Measurements from ENCODE around the gene IRS1.
A peak's percentile ranks its signal among the peaks of the same experiment; 100 is the strongest.
"Not testable (repeated sequence)": the region's sequence is repeated elsewhere in the genome, so short reads cannot be mapped to it uniquely, and the experiment has no call there.

IRS1 gene

DNA sequence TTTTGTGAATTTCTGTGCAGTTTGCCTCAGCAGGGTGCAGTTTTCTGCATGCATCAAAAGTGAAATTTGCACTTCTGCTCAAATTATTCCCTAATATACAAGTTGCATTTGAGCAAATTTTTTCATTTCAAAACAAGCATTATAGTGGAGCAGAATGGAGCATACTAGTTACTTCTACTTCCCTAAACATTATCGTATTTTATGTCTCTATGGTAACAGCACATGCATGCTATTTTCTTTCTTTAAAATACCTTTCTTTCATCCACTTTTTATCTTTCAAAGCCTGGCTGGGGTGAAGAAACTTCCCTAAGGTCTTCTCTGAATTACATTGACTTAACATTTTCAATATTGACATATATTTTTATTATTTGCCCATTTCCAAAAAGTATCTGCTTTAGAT is 47.5 kb upstream of the IRS1 start:
- no peak overlapping the region for H3K27ac ChIP-seq (ENCODE audit: low read depth, low read length)
- no peak overlapping the region for H3K4me2 ChIP-seq (ENCODE audit: low read depth, low read length, poor library complexity, severe bottlenecking)
- no peaks in the 10 kb centered on the region for H3K9me2 ChIP-seq (replicated peaks; ENCODE audit: insufficient read depth, low read length)
- H3K9me3 ChIP-seq (ENCODE audit: insufficient read depth, low read length): no peaks in the 10 kb centered on the region
- peaks cover 27% of the 10 kb centered on the region for H3K79me2 ChIP-seq (ENCODE audit: insufficient read depth, low read length)
- H3K36me3 ChIP-seq (ENCODE audit: low read length): peaks cover 4% of the 10 kb centered on the region; the same call in 1 of the 2 replicates
- no peak overlapping the region for H3K9ac ChIP-seq (ENCODE audit: low read length)
- no peaks in the 10 kb centered on the region for H4K20me1 ChIP-seq (ENCODE audit: low read depth, low read length)
- H3F3A ChIP-seq (ENCODE audit: insufficient read depth): no peaks in the 10 kb centered on the region
- H3K4me3 ChIP-seq (ENCODE audit: insufficient read depth, low read length, poor library complexity, severe bottlenecking): no peak overlapping the region
- no peak for TF ChIP-seq CTCF (IDR thresholded peaks at IDR 0.05; ENCODE audit: insufficient read depth, low read length, poor library complexity, severe bottlenecking)
- no peak for TF ChIP-seq EZH2phosphoT487 (conservative IDR thresholded peaks at IDR 0.05; ENCODE audit: low read length)
- no peak overlapping the region for H2AFZ ChIP-seq (ENCODE audit: low read depth, low read length, severe bottlenecking)
- no peaks in the 10 kb centered on the region for H3K27me3 ChIP-seq (ENCODE audit: low read length)

DNA sequence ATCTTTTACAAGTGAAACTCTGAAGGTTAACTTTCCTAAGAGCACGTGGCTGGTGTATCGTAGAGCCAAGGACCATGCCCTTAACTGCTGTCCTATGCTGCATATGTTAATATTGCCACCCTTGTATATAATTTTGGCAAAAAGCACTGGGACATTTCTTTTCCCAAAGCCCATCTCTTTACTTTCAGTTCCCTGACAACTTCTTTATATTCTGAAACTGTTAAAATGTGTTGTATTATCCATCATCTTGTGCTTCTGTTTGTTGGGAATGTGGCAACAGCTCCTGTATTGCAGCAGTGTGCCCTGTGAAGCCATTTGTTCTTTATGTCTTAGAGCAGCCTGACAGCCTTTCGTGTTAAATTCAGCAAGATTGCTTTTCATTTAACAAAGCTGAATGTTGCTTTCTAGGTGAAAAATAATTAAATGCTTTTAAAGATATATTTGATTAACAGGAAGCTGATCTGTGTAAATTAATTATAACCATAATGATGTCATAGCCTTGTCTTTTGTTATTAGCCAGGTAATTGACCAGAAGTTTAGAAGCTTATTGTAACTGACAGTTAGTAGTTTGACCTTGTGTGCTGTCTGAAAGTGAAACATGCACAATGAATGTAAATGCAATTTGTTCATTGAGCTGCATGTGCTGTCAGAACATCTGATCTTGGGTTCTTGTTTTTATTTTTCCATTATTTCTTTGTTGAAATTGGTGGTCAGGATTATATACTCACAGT is 45.9 kb upstream of the IRS1 start:
- H3K36me3 ChIP-seq (ENCODE audit: low read length): peaks cover 11% of the 10 kb centered on the region; the same call in 1 of the 2 replicates
- no peaks in the 10 kb centered on the region for H3K27me3 ChIP-seq (ENCODE audit: low read length)
- H3K9ac ChIP-seq (ENCODE audit: low read length): no peak overlapping the region
- H4K20me1 ChIP-seq (ENCODE audit: low read depth, low read length): no peaks in the 10 kb centered on the region
- TF ChIP-seq CTCF (IDR thresholded peaks at IDR 0.05; ENCODE audit: insufficient read depth, low read length, poor library complexity, severe bottlenecking): no peak
- TF ChIP-seq EZH2phosphoT487 (conservative IDR thresholded peaks at IDR 0.05; ENCODE audit: low read length): no peak
- no peak overlapping the region for H3K4me3 ChIP-seq (ENCODE audit: insufficient read depth, low read length, poor library complexity, severe bottlenecking)
- no peaks in the 10 kb centered on the region for H3F3A ChIP-seq (ENCODE audit: insufficient read depth)
- no peak overlapping the region for H2AFZ ChIP-seq (ENCODE audit: low read depth, low read length, severe bottlenecking)
- no peak overlapping the region for H3K27ac ChIP-seq (ENCODE audit: low read depth, low read length)
- peaks cover 27% of the 10 kb centered on the region for H3K79me2 ChIP-seq (ENCODE audit: insufficient read depth, low read length)
- no peaks in the 10 kb centered on the region for H3K9me2 ChIP-seq (replicated peaks; ENCODE audit: insufficient read depth, low read length)
- H3K9me3 ChIP-seq (ENCODE audit: insufficient read depth, low read length): no peaks in the 10 kb centered on the region; the same call in 1 of the 2 replicates
- peak overlapping the region; percentile 0 for H3K4me2 ChIP-seq (ENCODE audit: low read depth, low read length, poor library complexity, severe bottlenecking)

DNA sequence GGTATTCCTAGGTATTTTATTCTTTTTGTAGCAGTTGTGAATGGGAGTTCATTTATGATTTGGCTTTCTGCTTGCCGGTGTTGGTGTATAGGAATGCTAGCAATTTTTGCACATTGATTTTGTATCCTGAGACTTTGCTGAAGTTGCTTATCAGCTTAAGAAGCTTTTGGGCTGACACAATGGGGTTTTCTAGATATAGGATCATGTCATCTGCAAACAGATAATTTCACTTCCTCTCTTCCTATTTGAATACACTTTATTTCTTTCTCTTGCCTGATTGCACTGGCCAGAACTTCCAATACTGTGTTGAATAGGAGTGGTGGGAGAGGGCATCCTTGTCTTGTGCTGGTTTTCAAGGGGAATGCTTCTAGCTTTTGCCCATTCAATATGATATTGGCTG is 43.4 kb upstream of the IRS1 start:
- not testable (repeated sequence) for H3K27me3 ChIP-seq (ENCODE audit: low read length); H3K9ac ChIP-seq (ENCODE audit: low read length); H3K27ac ChIP-seq (ENCODE audit: low read depth, low read length); H4K20me1 ChIP-seq (ENCODE audit: low read depth, low read length); H3K4me3 ChIP-seq (ENCODE audit: insufficient read depth, low read length, poor library complexity, severe bottlenecking); H3K9me3 ChIP-seq (ENCODE audit: insufficient read depth, low read length); H2AFZ ChIP-seq (ENCODE audit: low read depth, low read length, severe bottlenecking); H3K9me2 ChIP-seq (replicated peaks; ENCODE audit: insufficient read depth, low read length); H3K4me2 ChIP-seq (ENCODE audit: low read depth, low read length, poor library complexity, severe bottlenecking)
- peaks cover 11% of the 10 kb centered on the region; the same call in 1 of the 2 replicates for H3K36me3 ChIP-seq (ENCODE audit: low read length)
- H3K79me2 ChIP-seq (ENCODE audit: insufficient read depth, low read length): peaks cover 48% of the 10 kb centered on the region
- 0 out of 2 replicates have a peak, but pooled peaks cover 11% of the 10 kb centered on the region for H3F3A ChIP-seq (ENCODE audit: insufficient read depth)

DNA sequence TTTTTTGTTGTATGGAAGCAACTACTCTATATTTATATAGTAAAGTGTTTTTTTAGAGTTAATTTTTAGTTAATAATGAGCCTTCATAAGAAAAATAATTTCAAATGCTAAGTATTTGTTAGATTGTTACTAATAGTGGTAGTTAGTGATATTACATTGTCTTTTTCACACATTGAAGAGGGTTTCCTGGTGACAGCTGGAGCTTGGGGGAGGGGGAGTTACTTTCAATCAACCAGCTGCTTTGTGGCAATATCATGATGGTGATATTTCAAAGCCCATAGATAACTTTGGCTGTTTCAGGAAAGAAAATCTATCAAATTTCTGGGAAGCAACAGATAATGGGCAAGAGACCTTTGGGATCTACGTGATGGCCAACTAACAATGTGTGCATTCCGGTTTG is 40.3 kb upstream of the IRS1 start:
- no peaks in the 10 kb centered on the region for H4K20me1 ChIP-seq (ENCODE audit: low read depth, low read length)
- TF ChIP-seq EZH2phosphoT487 (conservative IDR thresholded peaks at IDR 0.05; ENCODE audit: low read length) (no peak), CTCF (IDR thresholded peaks at IDR 0.05; ENCODE audit: insufficient read depth, low read length, poor library complexity, severe bottlenecking) (no peak)
- no peaks in the 10 kb centered on the region; the same call in 1 of the 2 replicates for H3K9me3 ChIP-seq (ENCODE audit: insufficient read depth, low read length)
- no peaks in the 10 kb centered on the region for H3K27me3 ChIP-seq (ENCODE audit: low read length)
- no peaks in the 10 kb centered on the region for H3K9me2 ChIP-seq (replicated peaks; ENCODE audit: insufficient read depth, low read length)
- H3F3A ChIP-seq (ENCODE audit: insufficient read depth): peaks cover 28% of the 10 kb centered on the region
- H2AFZ ChIP-seq (ENCODE audit: low read depth, low read length, severe bottlenecking): no peak overlapping the region
- H3K36me3 ChIP-seq (ENCODE audit: low read length): peaks cover 11% of the 10 kb centered on the region; the same call in 1 of the 2 replicates
- peak overlapping the region; percentile 90 for H3K4me3 ChIP-seq (ENCODE audit: insufficient read depth, low read length, poor library complexity, severe bottlenecking)
- peak overlapping the region; percentile 99 for H3K9ac ChIP-seq (ENCODE audit: low read length)
- H3K79me2 ChIP-seq (ENCODE audit: insufficient read depth, low read length): peaks cover 56% of the 10 kb centered on the region
- peak overlapping the region; percentile 96 for H3K4me2 ChIP-seq (ENCODE audit: low read depth, low read length, poor library complexity, severe bottlenecking)
- H3K27ac ChIP-seq (ENCODE audit: low read depth, low read length): peak overlapping the region; percentile 97

All from SU-DHL-6 (cell line).